Hepatocyte (in vitro differentiated cells): ENCODE results near the gene STARD8. TPM values are rescaled to one million over a fixed set of nuclear protein-coding genes. Genes with fewer than 3 reads are reported as not detected.

Source experiments
- DNase-seq: peaks from one replicate; pipeline ENCODE4 v3.0.0-alpha.2; 2016; ENCODE audit warnings: low spot score
- H2AFZ ChIP-seq: fragments of 200-600 bp; sonication (generic); 2 replicates; pipeline ENCODE4 v1.6.0; 2016; ENCODE audit warnings: antibody characterized with exemption, mild to moderate bottlenecking
- H3K27ac ChIP-seq: fragments of 200-600 bp; sonication (generic); 2 replicates; pipeline ENCODE4 v1.5.1; 2016; ENCODE audit warnings: mild to moderate bottlenecking
- H3K27me3 ChIP-seq: fragments of 200-600 bp; sonication (generic); 2 replicates; pipeline ENCODE4 v1.6.1; 2016
- H3K36me3 ChIP-seq: fragments of 200-600 bp; sonication (generic); replicated peaks from 2 replicates; pipeline ENCODE4 v1.5.1; 2016; ENCODE audit warnings: low read depth; ENCODE audit not compliant: insufficient read depth
- H3K4me1 ChIP-seq: fragments of 200-600 bp; sonication (generic); 2 replicates; pipeline ENCODE4 v1.5.1; 2016; ENCODE audit warnings: mild to moderate bottlenecking, moderate library complexity; ENCODE audit not compliant: insufficient read depth
- H3K4me2 ChIP-seq: fragments of 200-600 bp; sonication (generic); 2 replicates; pipeline ENCODE4 v1.6.0; 2016
- H3K4me3 ChIP-seq: fragments of 200-600 bp; sonication (generic); 2 replicates; pipeline ENCODE4 v1.5.1; 2016; ENCODE audit warnings: mild to moderate bottlenecking
- H3K79me2 ChIP-seq: fragments of 200-600 bp; sonication (generic); 2 replicates; pipeline ENCODE4 v1.6.0; 2017; ENCODE audit warnings: mild to moderate bottlenecking
- H3K9me2 ChIP-seq: fragments of 200-600 bp; sonication (generic); replicated peaks from 2 replicates; pipeline ENCODE4 v1.6.0; 2017; ENCODE audit warnings: mild to moderate bottlenecking; ENCODE audit not compliant: insufficient read depth
- H3K9me3 ChIP-seq: fragments of 200-600 bp; sonication (generic); 2 replicates; pipeline ENCODE4 v1.5.1; 2016; ENCODE audit warnings: low read depth, mild to moderate bottlenecking
- H4K20me1 ChIP-seq: fragments of 200-600 bp; sonication (generic); 2 replicates; pipeline ENCODE4 v1.6.0; 2016; ENCODE audit warnings: mild to moderate bottlenecking; ENCODE audit not compliant: insufficient read depth, poor library complexity, severe bottlenecking
- EZH2 ChIP-seq: fragments of 200-600 bp; sonication (generic); IDR thresholded peaks from 2 replicates; pipeline ENCODE4 v1.6.1; 2016; ENCODE audit warnings: antibody characterized with exemption, mild to moderate bottlenecking, borderline replicate concordance
- EZH2phosphoT487 ChIP-seq: fragments of 200-600 bp; sonication (generic); IDR thresholded peaks from one replicate; pipeline ENCODE4 v1.6.1; 2018; ENCODE audit warnings: antibody characterized with exemption, mild to moderate bottlenecking, low read depth, moderate library complexity; ENCODE audit not compliant: unreplicated experiment, severe bottlenecking
- WGBS: methylation state at CpG from one replicate; pipeline ENCODE4 v1.1.6; 2016; ENCODE audit warnings: low lambda C conversion rate; ENCODE audit errors: missing lambda C conversion rate; 5-methylcytosine and 5-hydroxymethylcytosine counted together
- polyA plus RNA-seq: library from polyadenylated mRNA; unstranded; fragments of >200 nt; fragmentation: Nextera tagmentation; extraction: Ambion mirVana; gene quantifications from 2 replicates; pipeline ENCODE4 v1.2.1, GENCODE V29; 2016
- total RNA-seq: library from RNA; depleted of rRNA; stranded (reverse); fragments of >200 nt; gene quantifications from 2 replicates; pipeline ENCODE4 v1.2.3, GENCODE V29; 2014
- TF ChIP-seq, protein P1 (sequence below): fragments of 200-600 bp; sonication (generic); IDR thresholded peaks from 2 replicates; pipeline ENCODE4 v1.5.1; 2016; ENCODE audit warnings: antibody characterized with exemption, mild to moderate bottlenecking; ENCODE audit not compliant: poor library complexity

The STARD8 gene
- total and polyA plus RNA-seq, 2 experiments from 2014 or later = 1.1 to 3.3 TPM

DNA sequence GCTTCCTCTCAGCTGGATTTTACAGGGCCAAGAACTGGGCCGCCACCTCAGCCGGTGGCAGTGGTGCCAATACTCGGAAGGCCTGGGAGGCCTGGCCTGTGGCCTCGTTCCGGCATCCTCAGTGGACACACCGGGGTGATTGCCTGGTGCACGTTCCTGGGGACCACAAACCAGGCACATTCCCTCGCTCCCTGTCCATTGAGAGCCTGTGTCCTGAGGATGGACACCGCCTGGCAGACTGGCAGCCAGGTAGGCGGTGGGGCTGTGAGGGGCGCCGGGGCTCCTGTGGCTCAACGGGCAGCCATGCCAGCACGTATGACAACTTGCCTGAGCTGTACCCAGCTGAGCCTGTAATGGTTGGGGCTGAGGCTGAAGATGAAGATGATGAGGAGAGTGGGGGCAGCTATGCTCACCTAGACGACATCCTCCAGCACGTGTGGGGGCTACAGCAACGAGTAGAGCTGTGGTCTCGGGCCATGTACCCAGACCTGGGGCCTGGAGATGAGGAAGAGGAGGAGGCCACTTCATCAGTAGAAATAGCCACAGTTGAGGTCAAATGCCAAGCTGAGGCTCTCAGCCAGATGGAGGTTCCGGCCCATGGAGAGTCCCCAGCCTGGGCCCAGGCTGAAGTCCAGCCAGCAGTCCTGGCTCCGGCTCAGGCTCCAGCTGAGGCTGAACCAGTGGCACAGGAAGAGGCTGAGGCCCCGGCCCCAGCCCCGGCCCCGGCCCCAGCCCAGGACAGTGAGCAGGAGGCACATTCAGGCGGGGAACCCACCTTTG, 70.4 kb downstream of the STARD8 start:
- Histone ChIP-seq H3K4me3 (no peak overlapping the region), H2AFZ (no peak overlapping the region), H4K20me1 (no peaks in the 10 kb centered on the region), H3K27ac (no peak overlapping the region), H3K36me3 (no peaks in the 10 kb centered on the region), H3K4me1 (no peaks in the 10 kb centered on the region), H3K79me2 (no peaks in the 10 kb centered on the region), H3K4me2 (no peak overlapping the region), H3K27me3 (no peaks in the 10 kb centered on the region), H3K9me2 (no peaks in the 10 kb centered on the region), H3K9me3 (no peaks in the 10 kb centered on the region)
- DNase-seq = no peak
- TF ChIP-seq EZH2 (no peak), EZH2phosphoT487 (no peak)
- TF ChIP-seq, protein P1, sequence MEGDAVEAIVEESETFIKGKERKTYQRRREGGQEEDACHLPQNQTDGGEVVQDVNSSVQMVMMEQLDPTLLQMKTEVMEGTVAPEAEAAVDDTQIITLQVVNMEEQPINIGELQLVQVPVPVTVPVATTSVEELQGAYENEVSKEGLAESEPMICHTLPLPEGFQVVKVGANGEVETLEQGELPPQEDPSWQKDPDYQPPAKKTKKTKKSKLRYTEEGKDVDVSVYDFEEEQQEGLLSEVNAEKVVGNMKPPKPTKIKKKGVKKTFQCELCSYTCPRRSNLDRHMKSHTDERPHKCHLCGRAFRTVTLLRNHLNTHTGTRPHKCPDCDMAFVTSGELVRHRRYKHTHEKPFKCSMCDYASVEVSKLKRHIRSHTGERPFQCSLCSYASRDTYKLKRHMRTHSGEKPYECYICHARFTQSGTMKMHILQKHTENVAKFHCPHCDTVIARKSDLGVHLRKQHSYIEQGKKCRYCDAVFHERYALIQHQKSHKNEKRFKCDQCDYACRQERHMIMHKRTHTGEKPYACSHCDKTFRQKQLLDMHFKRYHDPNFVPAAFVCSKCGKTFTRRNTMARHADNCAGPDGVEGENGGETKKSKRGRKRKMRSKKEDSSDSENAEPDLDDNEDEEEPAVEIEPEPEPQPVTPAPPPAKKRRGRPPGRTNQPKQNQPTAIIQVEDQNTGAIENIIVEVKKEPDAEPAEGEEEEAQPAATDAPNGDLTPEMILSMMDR = no peak
- WGBS = 92% methylated on average over 22 of the region's 24 CpGs

DNA sequence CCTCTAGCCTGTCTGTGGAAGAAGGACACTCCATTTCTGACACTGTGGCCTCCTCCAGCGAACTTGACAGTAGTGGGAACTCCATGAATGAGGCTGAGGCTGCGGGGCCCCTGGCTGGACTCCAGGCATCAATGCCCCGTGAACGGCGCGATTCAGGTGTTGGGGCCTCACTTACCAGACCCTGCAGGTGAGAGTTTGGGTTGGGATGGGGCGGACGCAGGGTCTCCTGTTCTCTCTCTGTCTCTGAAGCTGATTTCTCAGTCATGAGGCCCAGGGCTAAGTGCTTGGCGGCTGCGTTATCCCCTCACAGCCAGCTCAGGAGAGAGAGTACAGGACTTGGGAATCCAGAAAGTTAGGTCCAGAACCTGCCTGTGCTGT, 71.0 kb downstream of the STARD8 start:
- Histone ChIP-seq H3K4me1 (no peaks in the 10 kb centered on the region), H3K27me3 (no peaks in the 10 kb centered on the region), H3K4me3 (no peak overlapping the region), H3K36me3 (no peaks in the 10 kb centered on the region), H3K9me3 (no peaks in the 10 kb centered on the region), H3K79me2 (no peaks in the 10 kb centered on the region), H3K4me2 (no peak overlapping the region), H2AFZ (no peak overlapping the region), H3K9me2 (no peaks in the 10 kb centered on the region), H4K20me1 (no peaks in the 10 kb centered on the region), H3K27ac (no peak overlapping the region)
- no peak for TF ChIP-seq EZH2phosphoT487
- TF ChIP-seq, protein P1 = no peak
- no peak for TF ChIP-seq EZH2
- no peak for DNase-seq
- WGBS = 86% methylated on average over 10 of the region's 10 CpGs

DNA sequence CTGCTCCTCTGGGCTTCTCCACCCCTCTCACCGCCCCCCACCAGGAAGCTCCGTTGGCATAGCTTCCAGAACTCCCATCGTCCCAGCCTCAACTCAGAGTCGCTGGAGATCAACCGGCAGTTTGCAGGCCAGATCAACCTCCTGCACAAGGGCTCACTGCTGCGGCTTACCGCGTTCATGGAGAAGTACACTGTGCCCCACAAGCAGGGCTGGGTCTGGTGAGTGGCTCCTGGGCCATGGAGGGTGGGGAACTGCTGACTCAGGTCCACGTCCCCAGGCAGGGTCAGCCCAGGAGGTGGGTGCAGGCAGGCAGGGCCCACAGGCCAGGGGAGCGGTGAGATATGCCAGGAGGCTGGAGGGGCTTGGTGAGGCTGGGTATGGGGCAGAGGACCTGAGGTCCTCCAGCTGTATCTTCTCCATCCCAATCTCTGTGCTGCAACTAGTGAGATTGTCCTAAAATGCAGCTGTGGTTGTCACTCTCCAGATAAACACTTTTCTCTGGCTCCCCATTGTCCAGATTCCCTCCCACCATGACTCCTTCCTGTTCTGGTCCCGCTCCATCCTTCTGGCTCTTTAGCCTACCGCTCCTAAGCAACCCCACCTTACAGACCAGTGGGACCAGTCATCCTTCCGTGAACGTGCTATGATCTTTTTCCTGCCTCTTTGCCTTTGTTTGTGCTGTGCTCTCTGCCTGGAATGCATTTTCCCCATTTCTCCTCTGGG, 71.9 kb downstream of the STARD8 start:
- Histone ChIP-seq H3K4me2 (no peak overlapping the region), H3K27ac (no peak overlapping the region), H3K9me3 (no peaks in the 10 kb centered on the region), H3K27me3 (no peaks in the 10 kb centered on the region), H3K4me3 (no peak overlapping the region), H3K79me2 (no peaks in the 10 kb centered on the region), H2AFZ (no peak overlapping the region), H4K20me1 (no peaks in the 10 kb centered on the region), H3K4me1 (no peaks in the 10 kb centered on the region), H3K36me3 (no peaks in the 10 kb centered on the region), H3K9me2 (no peaks in the 10 kb centered on the region)
- 82% methylated on average over 14 of the region's 14 CpGs for WGBS
- no peak for DNase-seq
- TF ChIP-seq, protein P1 = no peak
- no peak for TF ChIP-seq EZH2phosphoT487
- no peak for TF ChIP-seq EZH2
